Neuronal stem cell (in vitro differentiated cells): ENCODE measurements around the gene PCDHGA6.
A peak's percentile ranks its signal among the peaks of the same experiment; 100 is the strongest.

Experiments used
- DNase-seq: peaks from one replicate; pipeline ENCODE4 v3.0.0-alpha.2; 2013; ENCODE audit warnings: low spot score
- H2AFZ ChIP-seq: one replicate; pipeline ENCODE4 v1.6.1; 2013; ENCODE audit warnings: mild to moderate bottlenecking, low read length, inconsistent platforms
- H2AK5ac ChIP-seq: 2 replicates; pipeline ENCODE4 v1.6.1; 2013; ENCODE audit warnings: low read depth, mild to moderate bottlenecking, inconsistent platforms, low read length, moderate library complexity, mixed read lengths
- H2BK120ac ChIP-seq: 2 replicates; pipeline ENCODE4 v1.6.1; 2013; ENCODE audit warnings: low read depth, mild to moderate bottlenecking, inconsistent platforms, low read length, moderate library complexity, mixed read lengths
- H2BK12ac ChIP-seq: one replicate; pipeline ENCODE4 v1.6.1; 2013; ENCODE audit warnings: low read length, inconsistent platforms
- H2BK15ac ChIP-seq: 2 replicates; pipeline ENCODE4 v1.6.1; 2013; ENCODE audit warnings: mild to moderate bottlenecking, low read length, inconsistent platforms, mixed read lengths
- H2BK5ac ChIP-seq: one replicate; pipeline ENCODE4 v1.6.1; 2013; ENCODE audit warnings: inconsistent platforms, mild to moderate bottlenecking, low read length, moderate library complexity
- H3K14ac ChIP-seq: one replicate; pipeline ENCODE4 v1.6.1; 2013; ENCODE audit warnings: low read length, inconsistent platforms
- H3K18ac ChIP-seq: 2 replicates; pipeline ENCODE4 v1.6.1; 2013; ENCODE audit warnings: low read length, inconsistent platforms
- H3K23ac ChIP-seq: 2 replicates; pipeline ENCODE4 v1.6.1; 2013; ENCODE audit warnings: low read depth, mild to moderate bottlenecking, mixed read lengths, low read length, inconsistent platforms; ENCODE audit not compliant: poor library complexity
- H3K27ac ChIP-seq: replicated peaks from 3 replicates; pipeline ENCODE4 v1.5.1; 2013; ENCODE audit warnings: low read length, inconsistent platforms
- H3K27me3 ChIP-seq, 3 experiments: 2 replicates each; pipeline ENCODE4 v1.6.1; 2013; ENCODE audit warnings: low read length in 3 of 3, mild to moderate bottlenecking in 2 of 3, inconsistent platforms in 1 of 3, low read depth in 1 of 3, mixed read lengths in 1 of 3, moderate library complexity in 1 of 3; ENCODE audit not compliant: control insufficient read depth in 3 of 3, insufficient read depth in 3 of 3
- H3K36me3 ChIP-seq, 2 donors: replicated peaks in 1 of 2; 2 replicates each; pipeline ENCODE4 v1.6.1; 2013; ENCODE audit warnings: low read length in 2 of 2; ENCODE audit not compliant: control insufficient read depth in 2 of 2, insufficient read depth in 2 of 2
- H3K4ac ChIP-seq: 2 replicates; pipeline ENCODE4 v1.6.1; 2013; ENCODE audit warnings: inconsistent platforms, mild to moderate bottlenecking, low read length, moderate library complexity
- H3K4me1 ChIP-seq, 2 donors: 1 replicate in 1 of 2; 2 replicates in 1 of 2; pipeline ENCODE4 v1.6.1; 2013; ENCODE audit warnings: low read length in 2 of 2, low read depth in 1 of 2; ENCODE audit not compliant: control insufficient read depth in 2 of 2, insufficient read depth in 1 of 2
- H3K4me2 ChIP-seq: one replicate; pipeline ENCODE4 v1.6.1; 2013; ENCODE audit warnings: mild to moderate bottlenecking, low read length, inconsistent platforms; ENCODE audit not compliant: insufficient read depth, poor library complexity, severe bottlenecking
- H3K4me3 ChIP-seq, 2 donors: 2 replicates each; pipeline ENCODE4 v1.5.1; 2013; ENCODE audit warnings: low read length in 2 of 2, mild to moderate bottlenecking in 2 of 2, inconsistent platforms in 1 of 2, moderate library complexity in 1 of 2
- H3K79me1 ChIP-seq: one replicate; pipeline ENCODE4 v1.6.1; 2013; ENCODE audit warnings: low read depth, mild to moderate bottlenecking, inconsistent platforms, low read length, moderate library complexity
- H3K9ac ChIP-seq: one replicate; pipeline ENCODE4 v1.6.1; 2013; ENCODE audit warnings: mild to moderate bottlenecking, low read depth, low read length, inconsistent platforms; ENCODE audit not compliant: poor library complexity
- H3K9me3 ChIP-seq, 2 donors: replicated peaks in 1 of 2; 2 replicates each; pipeline versions ENCODE3 to v1.6.1; 2013; ENCODE audit warnings: low read length in 2 of 2, mild to moderate bottlenecking in 2 of 2, inconsistent platforms in 1 of 2, low read depth in 1 of 2, mixed read lengths in 1 of 2, moderate library complexity in 1 of 2; ENCODE audit not compliant: control insufficient read depth in 2 of 2, insufficient read depth in 1 of 2
- H4K8ac ChIP-seq: one replicate; pipeline ENCODE4 v1.6.1; 2013; ENCODE audit warnings: low read depth, mild to moderate bottlenecking, inconsistent platforms, low read length, moderate library complexity
- H4K91ac ChIP-seq: one replicate; pipeline ENCODE4 v1.6.1; 2013; ENCODE audit warnings: low read length, low read depth, mild to moderate bottlenecking, inconsistent platforms; ENCODE audit not compliant: poor library complexity
- WGBS, 2 donors: extraction: QIAGEN DNeasy Blood & Tissue Kit; methylation state at CpG; one replicate each; pipeline ENCODE4 v1.1.7; 2013; ENCODE audit warnings: missing lambda C conversion rate in 2 of 2, mixed read lengths in 1 of 2; ENCODE audit not compliant: insufficient read length in 2 of 2, insufficient replicate concordance in 1 of 2; ENCODE audit errors: extremely low coverage in 2 of 2; 5-methylcytosine and 5-hydroxymethylcytosine counted together

The PCDHGA6 gene

GRCh38 chr5:141355641-141356040 lies 18.1 kb upstream of the PCDHGA6 start:
- H2BK120ac ChIP-seq, result no peak overlapping the region
- no peak overlapping the region for H2BK15ac ChIP-seq
- no peak for DNase-seq
- no peak overlapping the region for H3K18ac ChIP-seq
- H3K4me2 ChIP-seq, result no peak overlapping the region
- no peaks in the 10 kb centered on the region for H3K79me1 ChIP-seq
- H3K14ac ChIP-seq, result no peak overlapping the region
- peaks cover 27 to 70% of the 10 kb centered on the region in 2 donors for H3K9me3 ChIP-seq
- no CpG with 5 or more reads among the region's 24 CpGs for WGBS, 2 donors
- H2BK5ac ChIP-seq, result no peak overlapping the region
- no peak overlapping the region for H3K23ac ChIP-seq
- H2AFZ ChIP-seq, result no peak overlapping the region
- no peak overlapping the region for H2BK12ac ChIP-seq
- no peaks in the 10 kb centered on the region for H3K4me1 ChIP-seq
- H3K4ac ChIP-seq, result no peak overlapping the region
- no peak overlapping the region for H3K9ac ChIP-seq
- peaks cover 0 to 3% of the 10 kb centered on the region in 2 donors for H3K36me3 ChIP-seq
- no peak overlapping the region for H3K4me3 ChIP-seq
- no peak overlapping the region for H3K27ac ChIP-seq
- H4K91ac ChIP-seq, result no peak overlapping the region
- no peak overlapping the region for H4K8ac ChIP-seq
- H2AK5ac ChIP-seq, result no peak overlapping the region
- peaks cover 0 to 4% (median 0%) of the 10 kb centered on the region in 3 experiments for H3K27me3 ChIP-seq

DNA sequence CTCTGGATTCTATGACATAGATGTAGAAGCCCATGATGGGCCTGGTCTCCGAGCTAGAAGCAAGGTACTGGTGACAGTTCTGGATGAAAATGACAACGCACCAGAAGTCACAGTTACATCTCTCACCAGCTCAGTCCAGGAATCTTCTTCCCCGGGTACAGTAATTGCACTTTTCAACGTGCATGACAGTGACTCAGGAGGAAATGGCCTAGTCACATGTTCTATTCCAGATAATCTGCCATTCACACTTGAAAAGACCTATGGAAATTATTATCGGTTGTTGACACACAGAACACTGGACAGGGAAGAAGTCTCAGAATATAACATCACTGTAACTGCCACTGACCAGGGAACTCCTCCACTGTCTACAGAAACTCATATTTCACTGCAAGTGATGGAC lies 17.6 kb upstream of the PCDHGA6 start:
- WGBS, 2 donors, result no CpG with 5 or more reads among the region's 5 CpGs
- H3K79me1 ChIP-seq, result no peaks in the 10 kb centered on the region
- no peak overlapping the region for H3K14ac ChIP-seq
- H3K4me2 ChIP-seq, result no peak overlapping the region
- H2BK12ac ChIP-seq, result no peak overlapping the region
- no peak overlapping the region for H3K4ac ChIP-seq
- H4K91ac ChIP-seq, result no peak overlapping the region
- no peak overlapping the region for H2BK5ac ChIP-seq
- no peak overlapping the region for H3K18ac ChIP-seq
- no peak overlapping the region for H2BK120ac ChIP-seq
- peaks cover 24 to 70% of the 10 kb centered on the region in 2 donors for H3K9me3 ChIP-seq
- no peak overlapping the region for H3K23ac ChIP-seq
- no peak overlapping the region for H3K4me3 ChIP-seq
- no peak overlapping the region for H2AFZ ChIP-seq
- no peak for DNase-seq
- H3K9ac ChIP-seq, result no peak overlapping the region
- no peak overlapping the region for H3K27ac ChIP-seq
- H2BK15ac ChIP-seq, result no peak overlapping the region
- H4K8ac ChIP-seq, result no peak overlapping the region
- no peaks in the 10 kb centered on the region for H3K4me1 ChIP-seq
- peaks cover 0 to 4% (median 0%) of the 10 kb centered on the region in 3 experiments for H3K27me3 ChIP-seq
- peaks cover 0 to 3% of the 10 kb centered on the region in 2 donors for H3K36me3 ChIP-seq
- no peak overlapping the region for H2AK5ac ChIP-seq

DNA sequence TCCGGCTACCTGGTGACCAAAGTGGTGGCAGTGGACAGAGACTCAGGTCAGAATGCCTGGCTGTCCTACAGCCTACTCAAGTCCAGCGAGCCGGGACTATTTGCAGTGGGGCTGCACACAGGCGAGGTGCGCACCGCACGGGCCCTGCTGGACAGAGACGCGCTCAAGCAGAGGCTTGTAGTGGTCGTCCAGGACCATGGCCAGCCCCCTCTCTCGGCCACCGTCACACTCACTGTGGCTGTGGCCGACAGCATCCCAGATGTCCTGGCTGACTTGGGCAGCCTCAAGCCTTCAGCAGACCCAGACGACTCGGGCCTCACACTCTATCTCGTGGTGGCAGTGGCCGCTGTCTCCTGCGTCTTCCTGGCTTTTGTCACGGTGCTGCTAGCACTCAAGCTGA lies 16.7 kb upstream of the PCDHGA6 start:
- Histone ChIP-seq H3K23ac (peak overlapping the region; percentile 44), H2AK5ac (peak overlapping the region; percentile 54), H3K9me3 (peaks cover 25 to 67% of the 10 kb centered on the region in 2 donors), H3K36me3 (peaks cover 0 to 3% of the 10 kb centered on the region in 2 donors), H3K9ac (peak overlapping the region; percentile 16), H2BK12ac (no peak overlapping the region), H3K4me3 (peak overlapping the region in 1 of 2 donors; percentile 51), H3K79me1 (no peaks in the 10 kb centered on the region), H4K8ac (no peak overlapping the region), H4K91ac (no peak overlapping the region), H3K4me2 (no peak overlapping the region), H2BK5ac (no peak overlapping the region), H3K27me3 (peaks cover 0 to 4% (median 0%) of the 10 kb centered on the region in 3 experiments), H3K14ac (no peak overlapping the region), H3K27ac (no peak overlapping the region), H2BK15ac (no peak overlapping the region), H3K4ac (no peak overlapping the region), H2AFZ (no peak overlapping the region), H2BK120ac (peak overlapping the region; percentile 66), H3K4me1 (no peaks in the 10 kb centered on the region), H3K18ac (no peak overlapping the region)
- no peak for DNase-seq
- no CpG with 5 or more reads among the region's 19 CpGs for WGBS, 2 donors

GRCh38 chr5:141359790-141360426 lies 13.8 kb upstream of the PCDHGA6 start, which contains the start of gene PCDHGB2:
Gene PCDHGB2, plus strand, starts transcription at chr5:141359994. Its CDS starts 142 bp downstream, at chr5:141360136.
- Histone ChIP-seq H2AK5ac (no peak within 1 kb of the TSS), H3K27ac (no peak within 1 kb of the TSS), H3K23ac (no peak within 1 kb of the TSS), H3K9ac (no peak within 1 kb of the TSS), H3K14ac (no peak within 1 kb of the TSS), H3K4ac (no peak within 1 kb of the TSS), H3K27me3 (peaks cover 0 to 4% (median 0%) of the 10 kb centered on the region in 3 experiments), H3K79me1 (no peaks in the 10 kb centered on the region), H2AFZ (peak within 1 kb of the TSS; percentile 72), H2BK12ac (no peak within 1 kb of the TSS), H2BK5ac (no peak within 1 kb of the TSS), H2BK120ac (no peak within 1 kb of the TSS), H4K8ac (no peak within 1 kb of the TSS), H3K4me2 (no peak within 1 kb of the TSS), H3K9me3 (peaks cover 34 to 67% of the 10 kb centered on the region in 2 donors), H4K91ac (no peak within 1 kb of the TSS), H3K4me3 (no peak within 1 kb of the TSS), H2BK15ac (no peak within 1 kb of the TSS), H3K4me1 (no peaks in the 10 kb centered on the region), H3K18ac (no peak within 1 kb of the TSS), H3K36me3 (peaks cover 0 to 3% of the 10 kb centered on the region in 2 donors)
- DNase-seq, result no peak
- WGBS, 2 donors, result no CpG with 5 or more reads among the region's 24 CpGs
